OCI-M2 (cell line): ENCODE data around the gene WBP2.
A peak's percentile ranks its signal among the peaks of the same experiment; 100 is the strongest.

Source experiments
- DNase-seq: peaks from one replicate; lab custom pipeline; 2025; ENCODE audit not compliant: unreplicated experiment; lab: John Stamatoyannopoulos, UW

Gene WBP2

DNA sequence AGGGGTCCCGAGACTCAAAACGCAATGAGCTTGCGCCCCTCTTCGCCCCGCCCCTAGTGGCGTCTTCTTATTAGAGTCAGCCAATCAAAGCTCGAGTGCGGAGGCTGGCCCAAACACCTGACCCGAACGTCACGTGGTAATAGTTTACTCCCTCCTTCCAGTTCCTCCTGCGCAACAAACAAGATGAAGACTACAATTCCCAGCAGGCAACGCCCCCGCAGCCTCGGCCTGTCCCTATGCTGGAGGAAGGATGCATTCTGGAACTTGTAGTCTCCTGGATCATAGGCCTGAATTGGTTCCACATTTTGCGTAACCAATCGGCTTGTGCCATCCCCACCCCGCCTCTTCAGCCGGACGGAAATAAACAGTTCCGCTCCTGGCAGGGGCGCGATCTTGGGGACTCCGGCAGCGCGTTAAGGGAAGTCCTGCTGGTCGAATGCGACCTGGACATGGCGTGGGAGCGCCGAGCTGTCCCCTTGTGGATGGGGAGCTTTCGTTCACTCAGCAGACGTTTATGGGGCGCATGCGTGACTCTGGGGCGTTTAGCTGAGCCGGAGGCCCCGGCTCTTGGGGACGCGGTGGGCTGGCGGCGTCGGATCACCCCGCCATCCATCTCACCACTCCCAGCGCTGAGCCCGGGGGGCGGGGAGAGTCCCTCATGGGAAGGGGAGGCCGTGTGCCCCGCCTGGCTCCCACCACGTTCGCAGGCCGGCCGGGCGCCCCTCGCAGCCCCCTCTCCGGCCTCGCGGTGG, at the start of gene WBP2:
Gene WBP2, minus strand, starts transcription at position 26 of the 752 bp plus-strand sequence. CDS start 38 bp downstream, outside the sequence.
- peak; percentile 90 for DNase-seq

GRCh38 chr17:75902406-75902805, 47.3 kb upstream of the WBP2 start:
- DNase-seq: no peak

DNA sequence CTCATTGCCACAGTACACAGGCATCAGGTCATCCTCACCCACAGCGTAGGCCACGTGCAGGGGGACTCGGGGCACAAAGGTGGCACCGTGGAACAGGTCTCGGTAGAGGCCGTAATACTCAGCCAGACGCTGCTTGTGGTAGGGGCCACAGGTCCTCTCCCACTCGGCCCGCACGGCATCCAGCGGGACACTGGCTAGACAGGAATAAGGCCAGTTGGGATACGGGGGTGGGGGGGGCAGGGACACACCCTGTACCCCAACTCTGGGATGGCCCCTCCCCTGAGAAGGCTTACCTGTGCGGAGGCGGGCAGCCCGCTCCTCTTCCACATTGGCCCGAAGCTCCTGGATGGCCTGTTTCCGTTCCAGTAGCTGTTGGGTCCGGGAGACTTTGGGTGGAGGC, 46.6 kb upstream of the WBP2 start:
- no peak for DNase-seq

DNA sequence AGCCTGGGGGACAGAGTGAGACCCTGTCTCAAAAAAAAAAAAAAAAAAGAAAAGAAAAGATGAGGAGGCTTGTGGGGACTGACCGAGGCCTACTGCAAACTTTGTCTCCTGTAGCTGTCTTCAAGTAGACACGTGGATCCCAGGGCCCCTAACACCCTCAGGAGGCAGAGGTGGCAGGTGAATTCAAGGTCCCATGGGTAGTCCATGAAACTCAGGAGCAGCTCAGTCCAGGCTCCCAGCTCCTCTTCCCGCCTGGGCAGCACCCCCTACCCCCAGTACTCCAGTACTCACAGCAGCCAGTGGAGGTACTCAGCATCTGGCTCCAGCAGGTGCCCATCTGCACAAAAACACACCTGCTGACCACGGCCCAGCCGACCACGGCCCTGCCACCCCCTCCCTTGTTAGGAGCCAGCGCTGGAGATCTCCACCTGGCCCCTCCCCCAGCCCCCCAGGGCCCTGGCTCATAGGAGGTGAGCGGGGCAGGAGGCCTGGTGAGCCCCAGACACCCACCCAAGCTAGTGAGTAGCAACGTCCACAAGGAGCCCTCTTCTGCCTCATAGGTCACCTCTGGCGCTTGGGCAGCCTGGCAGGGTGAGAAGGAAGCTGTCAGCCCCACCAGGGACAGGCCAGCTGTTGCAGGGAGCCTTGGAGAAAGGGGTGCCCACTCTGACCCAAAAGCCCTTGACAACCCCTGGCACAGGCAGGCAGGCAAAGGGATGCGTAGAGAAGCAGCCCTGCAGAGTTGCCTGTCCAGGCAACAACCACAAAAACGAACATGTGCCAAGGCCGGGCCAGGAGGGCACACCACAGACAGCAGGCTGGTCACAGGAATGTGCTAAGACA, 45.8 kb upstream of the WBP2 start:
- DNase-seq: no peak

- DNase-seq: no peak
These were observed 44.8 kb upstream of the WBP2 start for GRCh38 chr17:75899767-75900468.

DNA sequence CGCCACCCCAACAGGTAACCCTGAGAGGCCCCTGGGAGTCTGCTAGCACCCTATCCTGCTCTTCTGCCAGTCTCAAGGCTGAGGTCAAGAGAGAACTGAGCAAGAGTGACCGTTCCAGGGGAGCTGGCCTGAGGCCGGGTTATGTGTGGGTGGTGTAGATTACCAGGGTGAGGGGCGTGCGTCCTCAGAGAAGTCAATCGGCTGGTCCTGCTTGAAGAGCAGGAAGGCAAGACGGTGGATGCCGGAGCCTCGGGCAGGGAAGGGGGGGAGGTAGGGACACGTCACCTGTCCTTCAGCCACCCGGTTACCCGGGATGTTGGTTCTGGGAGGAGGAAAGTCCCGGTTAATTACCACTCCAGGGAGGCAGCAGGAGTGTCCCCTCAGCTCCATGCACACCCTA, 44.2 kb upstream of the WBP2 start:
- no peak for DNase-seq

DNA sequence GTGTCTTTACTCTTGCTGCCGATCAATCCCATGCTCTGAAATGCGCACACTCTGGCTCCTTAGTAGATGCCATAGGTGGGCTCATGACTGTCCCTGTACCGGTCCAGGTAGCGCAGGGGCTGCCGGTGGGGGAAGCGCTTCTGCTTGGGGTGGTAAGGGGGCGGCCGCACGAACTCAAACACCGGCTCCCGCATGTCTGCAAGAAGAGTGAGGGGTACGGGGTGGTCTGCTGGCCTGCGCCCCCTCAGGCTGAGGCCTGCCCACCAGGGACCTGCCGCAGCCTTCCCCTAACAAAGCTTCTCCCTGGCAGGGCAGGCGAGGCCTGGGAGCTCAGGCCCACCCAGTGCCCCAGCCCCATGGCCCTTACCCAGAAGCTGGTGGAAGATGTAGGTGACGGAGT, 43.7 kb upstream of the WBP2 start:
- no peak for DNase-seq

DNA sequence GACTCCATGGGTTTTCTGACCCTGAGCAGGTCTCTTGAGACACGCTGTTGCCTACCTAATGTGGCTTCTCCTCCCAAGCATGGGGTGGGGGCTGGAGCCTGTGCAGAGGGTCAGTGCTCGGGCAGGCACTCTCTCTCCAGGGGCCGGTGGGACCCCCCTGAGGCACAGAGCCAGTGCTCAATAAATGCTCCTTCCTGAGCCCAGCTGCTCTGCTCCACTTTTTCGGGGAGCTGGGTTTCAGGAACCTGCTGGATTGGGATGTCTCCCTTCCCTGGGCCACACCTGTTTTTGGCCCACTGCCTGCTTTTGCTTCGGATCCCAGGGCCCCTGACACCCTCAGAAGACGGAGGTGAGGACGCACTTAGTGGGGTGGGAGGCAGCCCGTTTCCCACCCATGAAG, 42.9 kb upstream of the WBP2 start:
- DNase-seq: no peak

- no peak for DNase-seq
These were observed 42.3 kb upstream of the WBP2 start for GRCh38 chr17:75897160-75898019.

DNA sequence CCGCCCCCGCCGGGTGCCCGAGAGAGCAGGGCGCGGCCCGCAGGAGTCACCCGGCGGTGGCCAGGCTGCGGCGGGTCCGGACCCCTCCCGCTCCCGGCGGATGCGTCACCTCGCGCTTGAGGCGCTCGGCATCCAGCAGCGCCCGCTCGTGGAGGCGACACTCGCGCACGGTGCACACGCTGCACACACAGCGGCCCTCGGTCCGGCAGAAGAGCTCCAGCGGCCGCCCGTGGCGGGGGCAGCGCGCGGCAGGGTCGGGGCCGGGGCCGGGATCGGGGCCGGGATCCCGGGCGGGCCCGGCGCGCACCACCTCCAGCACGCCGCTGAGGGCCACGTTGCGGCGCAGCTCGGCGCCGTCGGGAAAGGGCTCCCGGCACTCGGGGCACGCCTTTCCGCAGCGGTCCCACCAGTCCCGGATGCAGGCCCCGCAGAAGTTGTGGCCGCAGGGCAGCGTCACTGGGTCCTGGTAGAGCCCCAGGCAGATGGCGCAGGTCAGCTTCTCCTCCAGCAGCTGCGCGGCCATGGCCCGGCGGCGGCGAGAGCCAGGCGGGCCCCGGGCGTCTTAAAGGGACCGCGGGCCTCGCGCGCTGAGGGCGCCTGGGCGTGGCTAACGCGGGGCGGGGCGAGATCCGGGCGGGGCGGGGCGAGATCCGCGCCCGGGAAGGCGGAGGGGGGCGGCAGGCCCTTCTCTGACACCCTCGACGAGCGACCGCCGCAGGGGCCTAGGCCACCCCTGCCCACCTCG, 41.5 kb upstream of the WBP2 start, which contains the start of gene TRIM65:
Gene TRIM65, minus strand, starts transcription at position 537 of the 745 bp plus-strand sequence. Its CDS starts 14 bp downstream, at position 523.
- DNase-seq: no peak

GRCh38 chr17:75895370-75896155, 40.4 kb upstream of the WBP2 start:
- DNase-seq: no peak

DNA sequence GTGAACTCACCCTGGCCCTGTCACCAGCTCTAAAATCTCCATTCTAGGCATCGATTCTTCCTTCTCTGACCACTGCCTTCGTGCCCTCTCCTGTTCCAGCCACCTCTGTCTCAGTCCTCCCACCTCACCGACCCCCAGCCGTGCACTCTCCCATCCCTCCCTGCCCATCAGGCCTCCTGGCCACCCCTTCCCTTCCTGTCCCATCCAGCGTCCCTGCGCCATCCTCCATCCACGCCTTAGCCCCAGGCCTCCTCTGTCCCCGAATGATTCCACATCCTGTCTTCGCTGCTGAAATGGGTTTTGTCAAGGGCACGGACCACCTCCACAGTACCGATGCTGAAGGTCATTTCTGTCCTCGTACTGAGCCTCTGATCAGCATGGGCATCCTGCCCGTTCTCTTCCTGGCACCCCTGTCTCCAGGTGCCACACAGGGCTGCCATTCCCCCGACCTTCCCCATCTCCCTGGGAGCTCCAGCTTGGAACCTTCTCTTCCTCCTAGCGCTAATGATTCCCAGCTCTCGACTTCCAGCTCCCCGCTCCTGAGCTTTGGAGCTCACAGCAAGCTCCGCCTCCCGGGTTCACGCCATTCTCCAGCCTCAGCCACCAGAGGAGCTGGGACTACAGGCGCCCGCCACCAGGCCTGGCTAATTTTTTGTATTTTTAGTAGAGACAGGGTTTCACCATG, 39.1 kb upstream of the WBP2 start:
- DNase-seq: no peak

DNA sequence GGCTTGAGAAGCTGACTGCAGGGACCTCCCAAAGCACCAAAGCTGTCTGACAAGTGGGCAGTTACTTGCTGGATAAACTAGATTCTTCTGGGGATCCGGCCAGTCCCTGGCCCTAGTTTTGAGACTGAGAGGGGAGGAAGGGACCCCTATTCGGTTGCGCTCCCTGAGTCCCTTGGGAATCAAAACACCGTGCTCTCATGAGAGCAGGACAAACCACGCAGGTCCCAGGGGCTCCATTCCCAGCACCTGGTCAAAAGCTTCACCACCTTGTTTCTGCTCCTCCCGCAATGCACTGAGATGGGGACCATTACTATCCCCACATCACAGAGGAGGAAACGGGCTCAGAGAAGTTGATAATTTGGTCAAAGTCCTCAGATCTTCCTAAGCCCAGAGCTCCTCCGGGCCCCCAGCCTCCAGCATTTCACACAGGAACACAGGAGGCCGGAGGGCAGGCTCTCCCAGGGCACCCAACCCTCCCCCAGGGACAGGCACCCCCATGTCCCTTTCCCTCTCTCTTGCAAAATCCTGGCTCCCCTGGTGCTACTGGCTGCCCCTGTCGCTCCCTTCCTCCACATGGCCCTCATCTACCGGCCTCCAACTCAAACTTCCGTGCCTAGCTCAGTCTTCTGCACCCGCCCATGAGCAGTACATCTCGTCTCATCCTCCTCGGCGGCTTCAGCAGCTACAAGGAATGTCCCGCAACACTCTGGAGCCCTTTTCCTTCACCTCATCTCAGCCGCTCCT, 38.3 kb upstream of the WBP2 start:
- no peak for DNase-seq

- no peak for DNase-seq
These were observed 37.6 kb upstream of the WBP2 start for GRCh38 chr17:75892556-75893224.

DNA sequence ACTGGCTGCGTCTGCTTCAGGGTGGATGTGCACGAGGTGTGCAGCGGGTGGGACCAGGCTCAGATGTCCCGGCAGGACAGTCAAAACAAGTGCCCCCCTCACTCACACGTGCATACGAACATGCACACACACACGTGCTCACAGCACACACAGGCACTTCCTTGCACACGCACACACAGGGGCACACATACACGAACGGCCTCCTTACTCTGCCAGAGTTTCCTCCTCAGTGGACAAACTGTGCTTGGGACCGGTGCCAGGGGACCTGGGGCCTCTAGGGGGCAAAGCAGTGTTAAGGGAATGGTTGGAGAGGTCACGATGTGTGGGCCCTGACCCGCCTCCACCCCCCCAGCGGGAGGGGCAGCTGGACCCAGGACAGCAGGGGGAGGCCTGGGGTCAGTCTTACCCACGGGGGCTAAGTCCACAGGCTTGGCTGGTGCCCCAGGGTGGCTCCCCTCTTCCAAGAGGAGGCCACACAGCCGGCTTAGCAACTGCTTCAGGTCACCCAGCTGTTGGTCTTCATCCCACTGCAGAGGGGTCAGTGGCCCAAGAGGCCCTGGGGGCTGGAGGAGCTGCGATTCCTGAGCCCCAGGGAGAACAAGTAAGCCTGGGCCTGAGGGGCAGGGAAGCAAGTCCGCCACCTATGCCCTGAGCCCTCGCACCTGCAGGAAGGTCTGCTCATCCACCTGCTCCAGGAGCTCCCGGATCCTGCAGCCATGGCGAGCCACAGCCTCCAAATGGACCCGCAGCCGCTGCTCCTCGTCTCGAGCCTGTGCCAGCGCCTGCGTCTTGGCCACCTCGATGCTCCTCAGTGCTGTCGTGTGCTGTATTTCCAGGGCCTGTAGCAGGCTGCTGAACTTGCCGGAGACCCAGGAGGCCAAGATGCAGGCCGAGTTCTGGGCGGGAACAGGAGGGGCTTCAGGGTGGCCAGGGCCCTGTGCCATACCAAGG, 36.7 kb upstream of the WBP2 start:
- DNase-seq: no peak

DNA sequence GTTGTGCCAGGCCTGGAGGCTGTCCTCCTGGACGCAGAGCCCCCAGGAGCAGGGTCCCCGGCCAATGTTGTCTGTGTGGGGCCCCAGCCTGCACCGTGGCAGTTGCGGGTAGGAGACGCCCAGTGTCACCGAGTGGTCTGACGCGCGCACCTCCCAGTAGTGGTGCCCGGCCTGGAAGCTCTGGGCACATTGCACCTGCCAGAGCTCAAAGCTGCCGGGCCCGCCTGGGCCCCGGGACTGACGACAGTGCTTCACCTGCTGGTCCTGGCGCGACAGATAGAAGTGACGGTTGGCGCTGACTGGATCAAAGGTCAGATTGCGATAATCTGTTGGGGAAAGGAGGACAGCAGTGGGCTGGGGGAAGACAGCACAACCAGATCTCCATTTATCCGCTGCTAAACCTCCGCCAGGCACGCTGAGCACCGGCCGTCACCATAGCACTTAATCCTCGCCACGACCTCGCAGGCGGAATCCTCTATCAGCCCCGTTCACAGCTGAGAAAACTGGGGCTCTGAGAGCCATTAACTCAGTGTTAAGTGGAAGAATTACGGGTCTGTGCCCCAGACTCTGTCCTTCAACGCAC, 36.0 kb upstream of the WBP2 start:
- no peak for DNase-seq
